HuH-7.5 (cell line): Measurements from ENCODE around the gene TGDS.
A peak's percentile ranks its signal among the peaks of the same experiment; 100 is the strongest.

Source experiments
- DNase-seq: peaks from one replicate; pipeline ENCODE4 v3.0.0; 2011; ENCODE audit warnings: low spot score

Gene TGDS

GRCh38 chr13:94601446-94602431, 5.8 kb upstream of the TGDS start, which contains the start of gene GPR180:
Gene GPR180 (plus strand): TSS chr13:94601857. CDS start chr13:94601928, 71 bp downstream.
- peak; percentile 78 for DNase-seq

GRCh38 chr13:94599877-94600276, 3.9 kb upstream of the TGDS start:
- no peak for DNase-seq

GRCh38 chr13:94598281-94598680, 2.3 kb upstream of the TGDS start:
- DNase-seq, result no peak

- no peak for DNase-seq
Measured at GRCh38 chr13:94596575-94596971, 621 bp upstream of the TGDS start.

GRCh38 chr13:94595001-94595949, 677 bp downstream of the TGDS start:
- no peak for DNase-seq

- no peak for DNase-seq
Measured at GRCh38 chr13:94590744-94591143, 5.2 kb downstream of the TGDS start.

GRCh38 chr13:94588541-94588940, 7.4 kb downstream of the TGDS start:
- DNase-seq, result no peak

GRCh38 chr13:94586371-94586770, 9.6 kb downstream of the TGDS start:
- DNase-seq, result no peak

- DNase-seq, result no peak
Measured at GRCh38 chr13:94585543-94586101, 10.3 kb downstream of the TGDS start.

- no peak for DNase-seq
Measured at GRCh38 chr13:94583926-94584325, 12.0 kb downstream of the TGDS start.

- DNase-seq, result no peak
Measured at GRCh38 chr13:94579063-94579462, 16.9 kb downstream of the TGDS start.

GRCh38 chr13:94569615-94570014, 26.3 kb downstream of the TGDS start:
- DNase-seq, result no peak

GRCh38 chr13:94568443-94568842, 27.5 kb downstream of the TGDS start:
- no peak for DNase-seq

- DNase-seq, result no peak
Measured at GRCh38 chr13:94567581-94567980, 28.4 kb downstream of the TGDS start.

- no peak for DNase-seq
Measured at GRCh38 chr13:94561126-94561525, 34.8 kb downstream of the TGDS start.

- no peak for DNase-seq
Measured at GRCh38 chr13:94560116-94560515, 35.8 kb downstream of the TGDS start.

- DNase-seq, result no peak
Measured at GRCh38 chr13:94559222-94559795, 36.6 kb downstream of the TGDS start.

- DNase-seq, result no peak
Measured at GRCh38 chr13:94558716-94559115, 37.2 kb downstream of the TGDS start.

GRCh38 chr13:94557684-94558235, 38.2 kb downstream of the TGDS start:
- no peak for DNase-seq

GRCh38 chr13:94556621-94557020, 39.3 kb downstream of the TGDS start:
- no peak for DNase-seq

- DNase-seq, result no peak
Measured at GRCh38 chr13:94556041-94556440, 39.9 kb downstream of the TGDS start.

- no peak for DNase-seq
Measured at GRCh38 chr13:94553766-94554165, 42.2 kb downstream of the TGDS start.
